ENCODE data around the gene NAPB. TPM values are rescaled to one million over a fixed set of nuclear protein-coding genes. Genes with fewer than 3 reads are reported as not detected.

The NAPB gene
- total and polyA plus RNA-seq, 10 of the 15 experiments (the other 5 are each of a cell fraction or from before 2014, with no cell fraction given) = 2.1 to 15.9 (median 7.2) TPM

DNA sequence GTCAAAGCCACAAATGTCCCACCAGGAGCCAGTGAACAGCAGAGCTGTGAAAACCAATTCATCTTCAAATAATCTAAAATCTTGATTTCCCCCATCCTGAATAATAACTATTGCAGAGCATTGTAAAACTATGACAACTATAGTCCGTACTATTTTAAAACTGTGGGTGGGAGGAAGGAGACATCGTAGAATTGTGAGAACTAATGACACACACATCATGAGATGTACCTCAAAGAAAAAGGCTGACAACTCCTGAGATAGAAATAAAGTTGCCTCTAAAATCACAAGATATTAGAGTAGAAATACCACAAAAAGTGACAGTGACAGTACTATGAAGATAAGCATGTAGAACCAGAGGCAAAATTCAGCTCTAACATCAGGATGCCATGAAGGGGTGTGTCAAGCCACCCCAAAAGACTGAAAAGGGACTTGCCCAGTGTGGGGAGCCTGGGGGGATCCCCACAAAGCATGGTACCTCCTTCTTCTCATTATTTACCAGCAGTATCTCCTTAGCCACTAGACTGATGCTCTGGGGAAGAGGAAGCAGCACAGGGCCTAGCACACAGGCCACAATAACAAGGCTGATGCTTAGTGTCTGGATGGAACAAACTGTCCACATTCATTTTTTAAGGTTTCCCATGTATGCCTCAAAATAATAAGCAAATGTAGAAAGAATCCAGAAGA is 13.4 kb downstream of the NAPB start:
- intact Hi-C loops (cut with micrococcal nuclease; ENCODE audit: unreplicated experiment) (no loop called here), in situ Hi-C loops (cut with MboI) (no loop called here)
- ChIA-PET SMC1A (ENCODE audit: uncharacterized antibody, unreplicated experiment) (interaction anchor here (0.6 to 2.1 kb wide), 6 partner anchors 8 to 38 kb away, joined by 3 to 7 read pairs (median 3); partner anchors contain the start of gene NAPB), CTCF (interaction anchor here (0.9 to 1.9 kb wide), 5 partner anchors 10 to 199 kb away, joined by 3 to 6 read pairs (median 3); partner anchors contain the start of gene NAPB), RAD21 (ENCODE audit: unreplicated experiment) (interaction anchor here (1.6 to 2.2 kb wide), 2 partner anchors 10 to 14 kb away, joined by 4 to 14 read pairs; partner anchors contain the start of gene NAPB), POLR2A (interaction anchor here (0.9 to 1.7 kb wide), 3 partner anchors 12 to 50 kb away, joined by 3 to 5 read pairs (median 3); partner anchors contain the start of gene NAPB)
- Histone ChIP-seq H2AFZ (ENCODE audit: control insufficient read depth, low read depth, low read length) (peak overlapping the region; percentile 6; the same call in 1 of the 2 replicates), H3K79me2 (ENCODE audit: control insufficient read depth, insufficient read depth, low read length) (peaks cover 65% of the 10 kb centered on the region), H4K20me1 (ENCODE audit: control insufficient read depth, insufficient read depth) (no peaks in the 10 kb centered on the region), H3K9me3 (replicated peaks; ENCODE audit: control insufficient read depth, insufficient read depth, low read length) (no peaks in the 10 kb centered on the region), H3K9ac (ENCODE audit: control insufficient read depth, insufficient read depth, low read length) (no peak overlapping the region; the same call in none of the 2 replicates), H3K27me3 (replicated peaks in 1 of 2; ENCODE audit: control insufficient read depth in 2 of 2, insufficient read depth in 2 of 2, low read length in 1 of 2) (no peaks in the 10 kb centered on the region), H3K36me3 (ENCODE audit: control insufficient read depth in 2 of 2, insufficient read depth in 2 of 2, low read length in 1 of 2) (no peaks in the 10 kb centered on the region), H3K4me1 (ENCODE audit: control insufficient read depth, insufficient read depth, low read length) (peaks cover 19% of the 10 kb centered on the region), H3K4me3 (no peak overlapping the region), H3K27ac (ENCODE audit: control insufficient read depth, insufficient read depth) (peak overlapping the region; percentile 22), H3K4me2 (ENCODE audit: control insufficient read depth, insufficient read depth) (peak overlapping the region; percentile 59)
- ATAC-seq (peak; percentile 98), FAIRE-seq (no peak), DNase-seq (ENCODE audit: low read depth, low spot score) (no peak)
- 36% methylated on average over 2 of the region's 2 CpGs for WGBS (ENCODE audit: insufficient coverage, insufficient replicate concordance, low lambda C conversion rate, missing lambda C conversion rate)
- BruUV-seq (replicated peaks) = no TSS peak
- TF ChIP-seq, protein P1, sequence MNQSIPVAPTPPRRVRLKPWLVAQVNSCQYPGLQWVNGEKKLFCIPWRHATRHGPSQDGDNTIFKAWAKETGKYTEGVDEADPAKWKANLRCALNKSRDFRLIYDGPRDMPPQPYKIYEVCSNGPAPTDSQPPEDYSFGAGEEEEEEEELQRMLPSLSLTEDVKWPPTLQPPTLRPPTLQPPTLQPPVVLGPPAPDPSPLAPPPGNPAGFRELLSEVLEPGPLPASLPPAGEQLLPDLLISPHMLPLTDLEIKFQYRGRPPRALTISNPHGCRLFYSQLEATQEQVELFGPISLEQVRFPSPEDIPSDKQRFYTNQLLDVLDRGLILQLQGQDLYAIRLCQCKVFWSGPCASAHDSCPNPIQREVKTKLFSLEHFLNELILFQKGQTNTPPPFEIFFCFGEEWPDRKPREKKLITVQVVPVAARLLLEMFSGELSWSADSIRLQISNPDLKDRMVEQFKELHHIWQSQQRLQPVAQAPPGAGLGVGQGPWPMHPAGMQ (IDR thresholded peaks at IDR 0.05; ENCODE audit: borderline replicate concordance) = no peak
- 0 out of 4 replicates have a peak, but pooled peaks of 1 of the 2 experiments have one; percentile 38 for TF ChIP-seq CEBPB (IDR thresholded peaks at IDR 0.05; ENCODE audit: borderline replicate concordance in 1 of 2, low read depth in 2 of 2, low read length in 2 of 2)
- no peak for TF ChIP-seq SMC3 (IDR thresholded peaks at IDR 0.05; ENCODE audit: borderline replicate concordance, low read length)
- no peak for TF ChIP-seq SP1 (IDR thresholded peaks at IDR 0.05; ENCODE audit: low read depth, low read length)
- no peak for TF ChIP-seq IKZF1 (conservative IDR thresholded peaks at IDR 0.05)
- no peak for TF ChIP-seq ZNF622 (IDR thresholded peaks at IDR 0.05)
- peak; percentile 44 for TF ChIP-seq RUNX3 (IDR thresholded peaks at IDR 0.05; ENCODE audit: low read length)
- TF ChIP-seq, protein P2, sequence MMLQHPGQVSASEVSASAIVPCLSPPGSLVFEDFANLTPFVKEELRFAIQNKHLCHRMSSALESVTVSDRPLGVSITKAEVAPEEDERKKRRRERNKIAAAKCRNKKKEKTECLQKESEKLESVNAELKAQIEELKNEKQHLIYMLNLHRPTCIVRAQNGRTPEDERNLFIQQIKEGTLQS (IDR thresholded peaks at IDR 0.05; ENCODE audit: borderline replicate concordance, extremely low read depth, low read depth, low read length) = no peak
- TF ChIP-seq IRF4 (IDR thresholded peaks at IDR 0.05; ENCODE audit: low read depth, low read length) = no peak
- TF ChIP-seq, protein P3, sequence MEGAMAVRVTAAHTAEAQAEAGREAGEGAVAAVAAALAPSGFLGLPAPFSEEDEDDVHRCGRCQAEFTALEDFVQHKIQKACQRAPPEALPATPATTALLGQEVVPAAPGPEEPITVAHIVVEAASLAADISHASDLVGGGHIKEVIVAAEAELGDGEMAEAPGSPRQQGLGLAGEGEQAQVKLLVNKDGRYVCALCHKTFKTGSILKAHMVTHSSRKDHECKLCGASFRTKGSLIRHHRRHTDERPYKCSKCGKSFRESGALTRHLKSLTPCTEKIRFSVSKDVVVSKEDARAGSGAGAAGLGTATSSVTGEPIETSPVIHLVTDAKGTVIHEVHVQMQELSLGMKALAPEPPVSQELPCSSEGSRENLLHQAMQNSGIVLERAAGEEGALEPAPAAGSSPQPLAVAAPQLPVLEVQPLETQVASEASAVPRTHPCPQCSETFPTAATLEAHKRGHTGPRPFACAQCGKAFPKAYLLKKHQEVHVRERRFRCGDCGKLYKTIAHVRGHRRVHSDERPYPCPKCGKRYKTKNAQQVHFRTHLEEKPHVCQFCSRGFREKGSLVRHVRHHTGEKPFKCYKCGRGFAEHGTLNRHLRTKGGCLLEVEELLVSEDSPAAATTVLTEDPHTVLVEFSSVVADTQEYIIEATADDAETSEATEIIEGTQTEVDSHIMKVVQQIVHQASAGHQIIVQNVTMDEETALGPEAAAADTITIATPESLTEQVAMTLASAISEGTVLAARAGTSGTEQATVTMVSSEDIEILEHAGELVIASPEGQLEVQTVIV (IDR thresholded peaks at IDR 0.05; ENCODE audit: borderline replicate concordance, partially characterized antibody) = no peak
- TF ChIP-seq, protein P4, sequence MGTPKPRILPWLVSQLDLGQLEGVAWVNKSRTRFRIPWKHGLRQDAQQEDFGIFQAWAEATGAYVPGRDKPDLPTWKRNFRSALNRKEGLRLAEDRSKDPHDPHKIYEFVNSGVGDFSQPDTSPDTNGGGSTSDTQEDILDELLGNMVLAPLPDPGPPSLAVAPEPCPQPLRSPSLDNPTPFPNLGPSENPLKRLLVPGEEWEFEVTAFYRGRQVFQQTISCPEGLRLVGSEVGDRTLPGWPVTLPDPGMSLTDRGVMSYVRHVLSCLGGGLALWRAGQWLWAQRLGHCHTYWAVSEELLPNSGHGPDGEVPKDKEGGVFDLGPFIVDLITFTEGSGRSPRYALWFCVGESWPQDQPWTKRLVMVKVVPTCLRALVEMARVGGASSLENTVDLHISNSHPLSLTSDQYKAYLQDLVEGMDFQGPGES (IDR thresholded peaks at IDR 0.05) = no peak
- TF ChIP-seq, protein P5, sequence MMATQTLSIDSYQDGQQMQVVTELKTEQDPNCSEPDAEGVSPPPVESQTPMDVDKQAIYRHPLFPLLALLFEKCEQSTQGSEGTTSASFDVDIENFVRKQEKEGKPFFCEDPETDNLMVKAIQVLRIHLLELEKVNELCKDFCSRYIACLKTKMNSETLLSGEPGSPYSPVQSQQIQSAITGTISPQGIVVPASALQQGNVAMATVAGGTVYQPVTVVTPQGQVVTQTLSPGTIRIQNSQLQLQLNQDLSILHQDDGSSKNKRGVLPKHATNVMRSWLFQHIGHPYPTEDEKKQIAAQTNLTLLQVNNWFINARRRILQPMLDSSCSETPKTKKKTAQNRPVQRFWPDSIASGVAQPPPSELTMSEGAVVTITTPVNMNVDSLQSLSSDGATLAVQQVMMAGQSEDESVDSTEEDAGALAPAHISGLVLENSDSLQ (IDR thresholded peaks at IDR 0.05) = 0 out of 2 replicates have a peak, but pooled peaks have one; percentile 27
- TF ChIP-seq NR2C2 (IDR thresholded peaks at IDR 0.05; ENCODE audit: borderline replicate concordance, control insufficient read depth, insufficient read length, low read depth) = no peak
- no peak for TF ChIP-seq PAX8 (IDR thresholded peaks at IDR 0.05)
- TF ChIP-seq BHLHE40 (IDR thresholded peaks at IDR 0.05; ENCODE audit: borderline replicate concordance in 1 of 2, low read depth in 2 of 2, low read length in 1 of 2) = no peak
- peak; percentile 19; the same call in 1 of the 2 replicates for TF ChIP-seq SPI1 (IDR thresholded peaks at IDR 0.05; ENCODE audit: borderline replicate concordance, insufficient read depth, low read depth, low read length)

Measured in GM12878 (cell line).